ENCODE data around the gene RPL12.

GRCh38 chr9:127470662-127471061 lies 19.5 kb upstream of the RPL12 start:
- TF ChIP-seq EZH2 (IDR thresholded peaks at IDR 0.05): no peak
- TF ChIP-seq POLR2AphosphoS5 (IDR thresholded peaks at IDR 0.05; ENCODE audit: borderline replicate concordance, low read depth, low read length): no peak
- TF ChIP-seq FOXP2 (optimal IDR thresholded peaks at IDR 0.05; ENCODE audit: control extremely low read depth, extremely low read length, insufficient read depth): no peak

Measured in SK-N-MC (cell line).